DMS 273 treated with DMSO at 0.1 percent for 48 hours (cell line): ENCODE results near the gene KIF1B.

ENCODE experiments used
- DNase-seq: peaks from one replicate; lab custom pipeline; 2025; lab: John Stamatoyannopoulos, UW

KIF1B gene, protein sequence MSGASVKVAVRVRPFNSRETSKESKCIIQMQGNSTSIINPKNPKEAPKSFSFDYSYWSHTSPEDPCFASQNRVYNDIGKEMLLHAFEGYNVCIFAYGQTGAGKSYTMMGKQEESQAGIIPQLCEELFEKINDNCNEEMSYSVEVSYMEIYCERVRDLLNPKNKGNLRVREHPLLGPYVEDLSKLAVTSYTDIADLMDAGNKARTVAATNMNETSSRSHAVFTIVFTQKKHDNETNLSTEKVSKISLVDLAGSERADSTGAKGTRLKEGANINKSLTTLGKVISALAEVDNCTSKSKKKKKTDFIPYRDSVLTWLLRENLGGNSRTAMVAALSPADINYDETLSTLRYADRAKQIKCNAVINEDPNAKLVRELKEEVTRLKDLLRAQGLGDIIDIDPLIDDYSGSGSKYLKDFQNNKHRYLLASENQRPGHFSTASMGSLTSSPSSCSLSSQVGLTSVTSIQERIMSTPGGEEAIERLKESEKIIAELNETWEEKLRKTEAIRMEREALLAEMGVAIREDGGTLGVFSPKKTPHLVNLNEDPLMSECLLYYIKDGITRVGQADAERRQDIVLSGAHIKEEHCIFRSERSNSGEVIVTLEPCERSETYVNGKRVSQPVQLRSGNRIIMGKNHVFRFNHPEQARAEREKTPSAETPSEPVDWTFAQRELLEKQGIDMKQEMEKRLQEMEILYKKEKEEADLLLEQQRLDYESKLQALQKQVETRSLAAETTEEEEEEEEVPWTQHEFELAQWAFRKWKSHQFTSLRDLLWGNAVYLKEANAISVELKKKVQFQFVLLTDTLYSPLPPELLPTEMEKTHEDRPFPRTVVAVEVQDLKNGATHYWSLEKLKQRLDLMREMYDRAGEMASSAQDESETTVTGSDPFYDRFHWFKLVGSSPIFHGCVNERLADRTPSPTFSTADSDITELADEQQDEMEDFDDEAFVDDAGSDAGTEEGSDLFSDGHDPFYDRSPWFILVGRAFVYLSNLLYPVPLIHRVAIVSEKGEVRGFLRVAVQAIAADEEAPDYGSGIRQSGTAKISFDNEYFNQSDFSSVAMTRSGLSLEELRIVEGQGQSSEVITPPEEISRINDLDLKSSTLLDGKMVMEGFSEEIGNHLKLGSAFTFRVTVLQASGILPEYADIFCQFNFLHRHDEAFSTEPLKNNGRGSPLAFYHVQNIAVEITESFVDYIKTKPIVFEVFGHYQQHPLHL (N-terminal part only)

GRCh38 chr1:10209905-10210810, at the start of gene KIF1B:
Gene KIF1B, plus strand, starts transcription at chr1:10210570. Its CDS starts 21,759 bp downstream, at chr1:10232329.
- peak; percentile 88 for DNase-seq

DNA sequence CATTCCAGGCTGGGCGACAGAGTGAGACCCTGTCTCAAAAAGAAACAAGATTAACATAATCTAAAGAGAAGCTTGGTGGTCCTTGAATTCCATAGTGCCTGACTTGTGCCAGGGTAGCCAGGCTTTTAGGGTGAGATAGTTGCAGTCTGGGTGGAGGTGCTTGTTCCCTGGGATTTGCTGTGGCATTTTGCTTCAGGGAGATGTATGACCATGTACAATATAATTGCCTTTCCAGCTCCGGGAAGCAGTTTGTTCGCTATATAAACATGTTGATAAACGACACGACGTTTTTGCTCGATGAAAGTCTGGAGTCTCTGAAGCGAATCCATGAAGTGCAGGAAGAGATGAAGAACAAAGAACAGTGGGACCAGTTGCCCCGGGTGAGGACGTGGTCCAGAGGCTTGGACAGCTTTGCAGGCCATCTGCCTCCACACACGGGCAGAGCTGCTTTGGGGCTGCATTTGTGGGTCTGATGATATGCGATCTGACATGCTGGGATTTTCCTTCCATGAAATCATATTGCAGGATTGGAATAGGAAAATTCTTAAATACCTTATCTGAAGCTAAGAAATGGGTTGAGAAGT, 49.4 kb upstream of the KIF1B start:
- no peak for DNase-seq

DNA sequence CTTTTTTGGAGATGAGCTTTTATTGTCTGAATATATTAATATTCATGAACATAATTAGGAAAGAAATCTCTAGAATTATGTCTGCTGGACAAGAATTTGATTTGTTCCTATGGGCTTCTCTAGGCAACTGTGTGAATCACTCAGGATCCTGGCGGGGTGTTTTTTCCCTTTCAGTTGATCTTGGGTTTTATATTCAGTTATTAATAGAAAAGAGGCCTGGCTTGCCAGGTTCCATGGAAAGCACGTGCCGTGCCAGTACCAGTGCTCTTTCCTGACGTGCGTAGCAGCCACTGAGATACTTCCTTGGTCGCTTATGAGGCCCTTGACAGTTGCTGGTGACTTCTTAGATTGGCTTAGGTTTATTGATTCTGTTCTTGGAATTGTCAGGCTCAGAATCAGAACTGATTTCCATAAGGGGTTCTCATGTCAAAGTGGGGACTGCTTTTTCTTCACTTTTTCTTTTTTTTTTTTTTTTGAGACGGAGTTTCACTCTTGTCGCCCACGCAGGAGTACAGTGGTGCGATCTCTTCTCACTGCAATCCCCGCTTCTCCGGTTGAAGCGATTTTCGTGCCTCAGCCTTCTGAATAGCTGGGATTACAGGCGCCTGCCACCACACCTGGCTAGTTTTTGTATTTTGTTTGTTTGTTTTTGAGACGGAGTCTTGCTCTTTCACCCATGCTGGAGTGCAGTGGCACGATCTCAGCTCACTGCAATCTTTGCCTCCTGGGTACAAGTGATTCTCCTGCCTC, 48.7 kb upstream of the KIF1B start:
- no peak for DNase-seq

DNA sequence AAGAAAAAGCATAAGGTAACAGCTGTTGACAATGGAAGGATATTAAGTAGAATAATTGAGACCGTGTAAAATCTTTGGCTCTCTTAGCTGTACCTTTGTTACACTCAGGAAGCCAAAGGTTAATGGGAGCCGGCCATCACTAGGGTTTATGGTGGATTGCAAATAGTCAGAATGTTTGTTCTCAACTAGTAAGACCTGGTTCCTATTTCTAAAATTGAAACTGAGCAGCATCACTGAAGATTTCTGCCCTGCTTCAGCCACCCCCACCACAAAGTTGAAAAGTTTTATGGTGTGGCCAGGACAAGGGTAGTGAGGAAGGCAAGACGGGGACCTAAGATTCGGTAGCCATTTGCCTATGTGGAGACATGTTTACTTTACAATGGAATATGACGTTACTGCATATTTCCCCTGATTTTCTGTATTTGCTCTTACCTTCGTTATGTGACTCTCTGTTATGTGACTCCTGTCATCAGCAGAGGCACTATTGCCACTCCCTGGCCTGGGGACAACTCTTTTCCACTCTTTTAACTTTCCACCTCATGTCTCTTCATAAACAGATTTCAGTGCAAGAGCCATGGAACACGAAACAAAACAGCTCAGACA, 41.4 kb upstream of the KIF1B start:
- DNase-seq = no peak

DNA sequence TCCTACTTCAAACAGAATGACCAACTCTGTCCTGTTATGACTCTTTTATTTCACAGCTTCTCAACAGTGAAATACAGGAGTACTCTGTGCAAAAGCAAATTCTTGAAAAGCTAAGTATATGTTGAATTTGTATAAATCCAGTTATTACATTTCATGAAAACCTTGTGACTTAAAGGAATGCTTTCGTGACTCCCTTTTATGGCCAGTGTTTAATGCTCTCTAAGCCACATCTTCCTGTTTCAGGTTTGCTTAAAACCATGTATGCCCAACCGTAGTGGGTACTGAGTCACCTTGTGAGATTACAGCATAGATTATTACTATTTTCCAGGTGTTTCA, 40.2 kb upstream of the KIF1B start:
- no peak for DNase-seq

DNA sequence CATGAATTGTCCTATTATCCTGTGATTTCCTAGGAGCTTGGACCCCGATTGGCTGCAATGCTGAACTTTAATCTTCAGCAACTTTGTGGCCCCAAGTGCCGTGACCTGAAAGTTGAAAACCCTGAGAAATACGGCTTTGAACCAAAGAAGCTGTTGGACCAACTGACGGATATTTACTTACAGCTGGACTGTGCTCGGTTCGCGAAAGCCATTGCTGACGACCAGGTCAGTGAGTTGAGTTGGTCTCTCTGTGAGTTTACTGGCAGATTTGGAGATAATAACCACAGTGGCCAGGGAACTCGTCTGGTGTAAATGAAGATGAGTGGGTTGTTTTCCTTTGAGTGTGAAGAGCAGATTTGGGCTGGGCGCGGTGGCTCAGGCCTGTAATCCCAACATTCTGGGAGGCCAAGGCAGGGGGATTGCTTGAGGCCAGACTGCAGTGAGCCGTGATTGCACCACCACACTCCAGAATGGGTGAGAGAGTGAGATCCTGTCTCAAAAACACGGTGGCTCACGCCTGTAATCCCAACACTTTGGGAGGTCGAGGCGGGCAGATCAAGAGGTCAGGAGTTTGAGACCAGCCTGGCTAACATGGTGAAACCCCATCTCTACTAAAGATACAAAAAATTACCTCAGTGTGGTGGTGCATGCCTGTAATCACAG, 39.1 kb upstream of the KIF1B start:
- DNase-seq = no peak

DNA sequence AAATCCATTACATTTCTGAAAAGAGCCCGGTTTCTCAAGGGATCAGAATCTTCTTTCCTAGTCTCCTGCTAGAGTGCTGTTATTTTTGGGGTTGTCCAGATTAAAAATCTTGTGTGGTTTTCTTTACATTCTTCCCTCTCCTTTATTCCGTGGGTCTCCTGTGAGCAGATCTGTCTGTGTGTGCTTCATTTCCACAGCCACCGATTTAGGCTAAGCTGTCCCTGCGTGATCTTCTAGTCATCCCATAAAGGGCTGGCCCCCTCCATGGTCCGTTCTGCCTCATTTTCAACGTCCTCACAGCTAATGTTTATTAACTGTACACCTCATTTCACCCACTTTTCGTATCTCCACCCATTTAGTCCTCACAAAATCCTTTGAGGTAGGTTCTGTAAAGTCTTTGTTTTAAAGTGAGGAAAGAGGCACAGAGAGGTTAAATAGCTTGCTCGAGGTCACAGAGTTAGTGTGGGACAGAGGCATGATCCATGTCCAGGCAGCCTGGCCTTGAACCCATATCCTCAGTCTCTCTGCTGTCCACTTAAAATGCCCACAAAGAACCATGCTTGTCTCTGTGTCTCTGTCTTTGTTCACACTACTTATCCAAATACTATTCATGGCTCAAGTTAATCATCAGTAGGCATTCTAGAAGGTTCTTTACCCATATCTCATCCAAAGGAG, 38.2 kb upstream of the KIF1B start:
- DNase-seq = no peak

- DNase-seq = no peak
Observed at GRCh38 chr1:10173582-10173981, 36.8 kb upstream of the KIF1B start.

DNA sequence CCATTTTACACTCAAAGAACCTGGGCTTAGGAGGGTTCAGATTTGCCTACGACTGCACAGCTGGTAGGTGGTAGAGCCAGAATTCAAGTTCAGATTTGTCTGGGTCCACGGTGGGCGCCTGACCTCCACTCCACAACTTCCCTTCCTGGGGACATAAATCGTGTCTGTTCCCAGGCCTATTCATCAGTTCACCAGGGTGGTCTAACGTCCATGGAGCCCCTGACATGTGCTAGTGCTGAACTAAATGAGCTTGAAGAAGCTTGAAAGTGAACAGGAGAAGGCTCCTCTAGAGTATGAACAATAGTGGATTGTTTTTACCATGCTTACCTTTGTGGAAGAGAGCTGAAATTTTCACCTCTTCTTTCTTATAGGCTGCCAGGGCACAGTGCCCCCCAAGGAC, 32.5 kb upstream of the KIF1B start:
- DNase-seq = no peak

DNA sequence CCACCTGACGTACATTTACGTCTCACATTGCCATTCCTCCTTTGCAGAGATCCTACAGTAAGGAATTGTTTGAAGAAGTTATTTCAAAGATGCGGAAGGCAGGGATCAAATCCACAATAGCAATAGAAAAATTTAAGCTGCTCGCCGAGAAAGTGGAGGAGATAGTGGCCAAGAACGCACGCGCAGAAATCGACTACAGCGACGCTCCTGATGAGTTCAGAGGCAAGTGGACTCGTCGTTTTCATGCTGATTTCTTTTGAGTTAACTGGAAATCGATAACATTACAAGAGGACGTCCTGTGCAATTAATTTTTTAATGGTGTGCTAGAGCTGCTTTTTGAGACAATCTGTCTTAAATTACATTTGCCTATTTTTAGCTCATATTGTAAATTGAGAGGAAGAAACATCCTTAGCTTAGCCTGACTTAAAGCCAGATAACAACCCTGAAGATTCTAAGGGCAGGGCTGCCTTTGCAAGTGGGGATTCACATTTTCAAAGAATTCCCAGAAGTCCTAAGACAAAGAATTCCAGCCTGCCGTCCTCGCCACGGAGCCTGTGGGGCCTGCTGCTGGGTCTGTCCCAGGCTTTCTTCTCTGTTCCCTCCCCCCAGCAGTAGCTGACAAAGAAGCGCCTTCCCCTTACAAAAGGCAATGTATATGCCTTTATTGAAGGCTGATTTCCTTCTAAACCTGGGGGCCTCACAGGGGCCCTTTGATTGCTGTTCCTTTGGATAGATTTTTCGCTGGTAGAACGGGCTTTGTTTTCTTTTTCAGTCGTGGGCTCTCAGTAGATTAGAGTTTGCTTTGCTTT, 31.6 kb upstream of the KIF1B start:
- DNase-seq = no peak

GRCh38 chr1:10179406-10180091, 30.8 kb upstream of the KIF1B start:
- DNase-seq = no peak

- no peak for DNase-seq
Observed at GRCh38 chr1:10181154-10181553, 29.2 kb upstream of the KIF1B start.

GRCh38 chr1:10185759-10186158, 24.6 kb upstream of the KIF1B start:
- DNase-seq = no peak

DNA sequence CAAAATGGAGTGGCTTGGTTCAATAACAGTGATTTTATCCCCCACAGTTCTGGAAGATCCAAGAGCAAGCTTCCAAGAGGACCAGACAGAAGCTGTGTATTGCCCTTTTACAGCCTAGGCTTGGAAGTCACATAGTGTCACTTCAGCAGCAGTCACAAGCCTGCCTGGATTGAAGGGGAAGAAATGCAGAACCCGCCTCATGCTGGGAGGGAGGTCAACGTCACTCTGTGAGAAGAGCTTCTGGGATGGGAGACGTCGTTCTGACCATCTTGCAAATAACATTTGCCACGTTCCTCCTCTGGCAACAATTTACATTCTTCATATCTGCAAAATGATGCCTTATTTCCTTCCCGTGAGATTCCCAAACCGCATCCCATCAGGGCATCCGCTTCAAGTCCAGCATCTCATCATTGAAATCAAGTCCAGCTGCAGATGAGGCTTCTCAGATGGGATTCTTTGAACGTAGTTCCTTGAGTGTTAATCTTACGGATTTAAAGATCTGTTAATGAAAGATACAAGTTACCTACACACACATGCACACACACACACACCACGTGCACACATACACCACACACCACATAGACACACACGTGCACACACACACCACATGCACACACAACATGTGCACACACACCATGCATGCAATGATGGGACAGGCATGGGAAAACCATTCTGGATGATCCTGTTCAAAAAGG, 23.9 kb upstream of the KIF1B start:
- DNase-seq = no peak

- DNase-seq = no peak
Observed at GRCh38 chr1:10187026-10187334, 23.4 kb upstream of the KIF1B start.

DNA sequence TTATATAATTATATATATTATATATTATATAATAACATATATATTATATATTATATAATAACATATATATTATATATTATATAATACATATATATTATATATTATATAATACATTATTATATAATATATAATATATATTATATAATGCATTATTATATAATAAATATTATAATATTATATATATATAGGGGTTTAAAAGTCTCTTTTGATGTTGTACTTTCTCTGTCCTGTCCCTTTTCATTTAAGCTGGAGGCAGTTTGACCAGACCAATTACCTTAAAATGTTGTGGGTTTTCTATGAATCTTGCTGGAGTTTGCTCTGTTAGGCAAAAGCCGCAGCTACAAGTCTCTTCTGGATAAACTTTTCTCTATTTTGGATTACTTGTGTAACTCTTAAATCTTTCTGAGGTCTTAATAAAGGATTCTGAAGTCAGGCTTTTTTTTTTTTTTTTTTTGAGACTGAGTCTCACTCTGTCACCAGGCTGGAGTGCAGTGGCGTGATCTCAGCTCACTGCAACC, 22.2 kb upstream of the KIF1B start:
- DNase-seq = no peak

DNA sequence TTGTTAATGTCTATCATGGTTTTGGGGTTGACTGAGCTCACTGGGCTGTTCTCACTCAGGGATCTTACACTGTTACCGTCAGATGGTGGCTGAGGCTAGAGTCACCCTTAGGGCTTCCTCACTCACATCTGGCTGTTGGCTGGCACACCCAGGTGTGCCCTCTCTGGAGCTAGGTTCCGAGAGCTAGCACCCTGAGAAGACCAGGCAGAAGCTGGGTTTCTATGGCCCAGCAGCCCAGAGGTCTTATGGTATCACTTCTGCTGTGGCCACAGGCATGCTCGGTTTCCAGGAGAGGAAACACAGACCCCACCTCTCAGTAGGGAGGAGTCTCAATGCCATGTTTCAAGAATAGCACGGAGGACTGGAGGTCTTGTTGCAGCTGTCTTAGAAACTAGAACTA, 20.7 kb upstream of the KIF1B start:
- no peak for DNase-seq
